Measurements from ENCODE around the gene ADGRD1.

Gene ADGRD1

DNA sequence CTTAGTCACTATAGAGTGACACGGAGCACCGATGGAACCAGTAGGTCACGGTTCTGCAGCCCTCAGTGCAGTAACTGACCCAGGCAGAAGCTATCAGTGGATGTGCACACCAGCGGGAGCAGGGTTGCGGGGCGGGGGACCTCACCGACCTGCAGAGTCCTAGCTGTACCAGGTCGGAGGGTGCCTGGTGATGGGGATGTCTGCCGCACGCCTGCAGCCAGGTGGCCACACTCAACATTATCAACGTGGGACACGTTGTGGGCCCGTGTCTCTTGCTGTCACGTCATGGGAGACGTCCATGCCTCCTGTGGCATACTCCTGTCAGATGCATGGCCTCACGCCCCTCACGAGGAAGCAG lies 55.2 kb downstream of the ADGRD1 start:
- no peak for DNase-seq

DNA sequence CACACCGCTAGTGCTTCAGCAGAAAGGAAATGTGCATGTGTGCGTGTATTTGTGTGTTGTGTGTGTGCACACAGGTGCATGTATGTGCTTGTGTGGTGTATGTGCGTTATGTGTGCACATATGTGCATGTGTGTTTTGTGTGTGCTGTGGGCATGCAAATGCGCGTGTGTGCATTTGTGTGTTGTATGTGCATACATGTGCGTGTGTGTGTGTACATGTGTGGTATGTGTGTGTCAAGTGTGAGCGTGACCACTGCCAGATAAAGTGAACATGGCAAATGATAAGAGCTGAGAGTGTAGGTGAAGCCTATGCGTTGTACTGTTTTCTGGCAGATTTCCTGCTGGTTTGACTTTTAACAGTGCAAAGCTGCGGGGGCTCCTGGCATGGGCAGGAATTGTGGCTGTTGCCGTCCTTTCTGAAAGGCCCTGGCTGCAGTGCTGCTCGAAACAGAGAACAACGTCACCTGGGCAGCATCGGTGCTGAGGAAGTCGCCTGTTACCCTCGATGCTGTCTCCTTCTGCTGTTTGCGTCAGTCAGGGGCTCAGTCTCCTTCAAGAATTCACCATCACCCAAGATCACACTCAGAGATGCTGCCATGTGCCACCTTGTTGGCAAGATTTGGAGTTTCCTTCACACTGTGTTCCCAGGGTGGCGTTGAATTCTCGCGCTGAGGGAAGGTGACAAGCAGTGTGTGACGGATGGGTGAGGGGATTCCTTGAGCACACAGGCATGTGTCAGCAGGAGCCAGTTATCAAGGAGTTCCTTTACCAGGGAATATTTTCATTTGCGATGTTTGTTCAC lies 56.1 kb downstream of the ADGRD1 start:
- DNase-seq: no peak

DNA sequence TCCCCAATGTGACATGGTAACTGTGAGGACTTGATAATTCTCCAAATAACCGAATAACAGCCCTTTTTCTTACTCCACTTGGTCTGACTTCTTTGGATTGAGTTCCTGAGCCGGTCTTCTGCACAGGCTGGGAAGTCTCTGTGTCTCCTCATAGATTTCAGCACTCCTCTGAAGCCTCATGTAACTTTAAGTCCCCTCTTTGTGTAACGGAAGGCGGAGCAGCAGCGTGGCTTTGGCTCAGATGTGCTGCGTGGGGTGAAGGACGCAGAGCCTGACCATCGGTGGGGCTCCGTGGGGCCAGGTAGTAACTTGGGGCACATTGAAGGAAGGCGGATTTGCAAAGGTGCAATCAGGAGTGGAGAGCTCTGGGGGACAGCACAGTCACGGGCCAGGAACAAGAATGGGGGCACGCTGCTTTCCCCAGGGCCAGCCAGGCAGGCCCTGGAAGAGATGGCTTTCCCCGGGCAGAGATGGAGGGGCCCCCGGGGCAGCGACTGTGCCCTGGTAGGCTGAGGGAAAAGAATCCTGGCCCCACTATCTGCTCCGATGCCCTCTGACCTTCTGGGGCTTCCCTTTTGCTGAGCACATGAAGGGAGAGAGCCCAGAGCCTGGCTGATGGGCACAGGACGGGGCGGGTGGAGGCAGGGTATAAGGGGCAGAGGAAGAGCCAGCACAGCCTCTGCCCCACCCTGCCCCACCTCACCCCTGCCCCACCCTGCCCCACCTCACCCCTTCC lies 56.9 kb downstream of the ADGRD1 start:
- no peak for DNase-seq

DNA sequence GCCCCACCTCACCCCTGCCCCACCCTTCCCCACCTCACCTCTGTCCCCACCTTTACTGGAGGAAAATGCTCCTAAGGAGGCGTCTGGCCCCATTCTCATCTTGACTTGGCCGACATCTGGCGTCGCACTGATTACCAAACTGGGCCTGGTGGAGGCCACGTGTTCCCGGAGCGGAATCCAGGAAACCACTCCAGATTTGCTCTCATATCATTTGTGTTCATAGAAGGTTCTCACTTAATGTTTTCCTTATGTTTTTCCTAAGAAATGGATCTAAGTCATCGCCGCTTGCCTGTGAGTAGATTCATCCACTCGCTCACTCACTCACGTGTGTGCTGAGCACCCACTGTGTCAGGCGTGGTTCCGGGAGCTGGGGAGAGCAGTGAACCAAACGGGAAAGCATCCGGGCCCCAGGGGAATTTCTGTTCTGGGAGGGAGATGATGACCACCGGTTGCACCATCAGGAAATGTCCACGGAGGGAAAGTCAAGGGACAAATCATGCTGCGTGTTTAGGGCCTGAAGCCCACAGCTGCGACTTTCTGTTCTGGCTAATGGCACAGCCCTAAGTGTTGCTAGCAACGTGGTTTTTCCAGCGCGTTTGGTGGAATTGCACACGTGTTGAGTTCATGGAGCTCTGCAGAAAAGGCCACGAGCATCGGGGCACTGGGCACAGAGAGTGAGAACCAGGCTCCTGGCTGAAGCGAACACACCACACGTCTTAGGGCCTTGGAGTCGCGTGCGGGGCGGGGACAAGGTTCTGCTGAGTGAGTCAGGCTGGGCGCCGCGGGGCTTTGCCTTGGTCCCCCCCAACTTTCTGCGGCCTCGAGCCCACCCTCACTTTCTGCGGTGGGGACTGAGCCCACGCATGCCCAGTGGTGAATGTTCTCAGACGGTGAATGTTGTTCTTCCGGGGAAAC lies 57.7 kb downstream of the ADGRD1 start:
- DNase-seq: no peak

DNA sequence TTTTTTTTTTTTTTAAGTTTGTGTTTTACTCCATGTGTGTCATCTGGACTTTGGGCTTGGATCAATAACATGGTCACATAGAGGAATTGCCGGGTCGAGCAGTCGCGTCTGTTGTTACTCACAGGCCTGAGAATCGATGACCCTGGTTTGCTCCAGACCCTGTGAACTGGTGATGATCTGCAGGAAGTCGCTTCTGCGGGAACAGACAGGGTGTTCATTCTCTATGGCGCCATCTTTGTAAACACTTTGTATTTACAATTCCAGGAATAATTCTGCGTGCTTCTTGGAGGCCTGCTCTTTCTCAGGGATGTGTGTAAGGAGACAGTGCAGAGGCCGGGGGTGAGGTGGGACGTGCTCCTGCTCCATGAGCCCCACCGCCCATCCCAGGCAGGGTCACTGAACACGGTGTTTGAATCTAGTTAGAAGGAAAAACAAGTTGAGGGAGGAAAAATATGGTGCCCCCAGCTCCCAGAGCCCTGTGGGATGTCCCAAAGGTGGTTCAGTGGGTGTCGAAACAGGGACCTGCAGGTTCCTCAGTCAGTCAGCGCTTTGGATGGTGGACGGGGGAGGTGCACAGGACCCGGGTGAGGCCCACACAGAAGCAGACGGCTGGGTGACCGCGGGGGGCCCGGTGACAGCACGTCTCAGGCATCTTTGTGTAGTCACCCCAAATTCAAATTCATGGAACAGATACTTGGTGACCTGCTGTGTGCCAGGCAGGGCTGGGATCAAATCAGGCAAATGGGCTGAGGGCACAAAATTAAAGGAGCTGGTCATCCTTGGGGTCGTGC lies 58.8 kb downstream of the ADGRD1 start:
- no peak for DNase-seq

DNA sequence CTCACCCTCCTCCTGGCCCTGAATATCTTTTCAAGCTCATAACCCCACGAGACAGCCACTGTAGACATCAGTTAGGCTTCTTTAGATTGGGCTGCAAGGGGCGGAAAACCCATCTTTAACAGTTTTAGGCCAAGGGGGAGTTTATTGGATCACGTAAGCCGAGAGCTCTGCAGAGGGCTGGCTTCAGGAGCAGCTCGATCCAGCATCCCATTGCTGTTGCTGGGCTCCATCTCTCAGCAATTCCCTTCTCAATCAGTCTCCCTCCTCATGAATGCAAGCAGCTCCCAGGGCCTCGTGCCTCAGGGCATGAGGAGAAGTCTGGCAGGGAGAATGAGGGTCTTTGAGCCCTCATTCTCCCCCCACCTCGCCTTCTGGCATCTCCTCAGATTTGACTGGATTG lies 59.4 kb downstream of the ADGRD1 start:
- no peak for DNase-seq

DNA sequence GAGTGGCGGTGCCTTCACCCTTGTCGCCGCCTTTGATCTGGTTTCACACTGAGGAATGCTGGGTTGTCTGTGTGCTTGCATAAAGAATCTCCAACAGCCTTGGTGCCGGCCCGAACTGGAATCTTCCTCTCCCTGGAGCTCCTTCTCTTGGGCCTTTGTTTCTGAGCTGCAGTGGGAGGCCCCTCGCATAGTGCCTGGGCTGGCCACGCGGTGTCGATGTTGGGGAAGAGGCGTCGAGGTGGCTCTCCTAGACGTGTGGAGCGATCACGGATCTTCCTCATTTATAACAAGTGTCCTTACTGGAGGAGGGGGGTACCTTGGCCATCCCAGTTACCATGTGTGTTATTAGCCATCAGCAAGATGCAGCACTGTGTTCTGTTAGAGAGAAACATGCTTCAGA lies 60.6 kb downstream of the ADGRD1 start:
- no peak for DNase-seq

DNA sequence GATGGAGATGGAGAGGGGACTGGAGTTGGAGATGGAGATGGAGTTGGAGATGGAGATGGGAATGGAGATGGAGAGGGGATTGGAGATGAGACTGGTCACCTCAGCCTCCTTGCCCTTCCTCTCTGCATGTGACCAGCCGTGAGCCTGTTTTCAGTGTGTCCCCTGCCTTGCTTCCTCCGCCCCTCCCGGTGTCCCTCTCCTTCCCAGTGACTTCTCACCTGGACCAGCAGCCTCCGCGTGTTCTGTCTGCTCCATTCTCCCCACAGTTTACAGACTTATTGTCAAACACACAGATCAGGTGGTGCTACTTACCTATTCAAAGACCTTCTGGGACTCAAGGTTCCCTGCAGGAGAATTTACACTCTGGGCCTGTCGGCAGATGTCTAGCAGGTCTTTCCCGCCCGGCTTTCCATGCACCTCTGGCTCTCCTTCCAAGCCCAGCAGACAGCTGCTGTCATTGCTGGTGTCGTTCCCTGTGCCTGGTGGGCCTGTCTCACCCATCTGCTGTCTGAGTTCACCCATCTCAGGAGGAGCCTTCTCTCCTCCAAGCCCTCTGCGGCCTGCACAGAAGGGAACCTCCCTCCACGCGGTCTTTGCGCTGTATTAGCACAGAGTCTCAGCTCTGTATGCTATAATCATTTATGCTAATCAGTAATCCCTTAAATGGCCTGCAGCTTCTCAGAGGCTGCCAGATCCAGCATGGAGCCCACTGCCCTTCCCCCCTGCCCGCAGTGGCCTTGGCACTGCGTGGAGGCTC lies 62.1 kb downstream of the ADGRD1 start:
- no peak for DNase-seq

DNA sequence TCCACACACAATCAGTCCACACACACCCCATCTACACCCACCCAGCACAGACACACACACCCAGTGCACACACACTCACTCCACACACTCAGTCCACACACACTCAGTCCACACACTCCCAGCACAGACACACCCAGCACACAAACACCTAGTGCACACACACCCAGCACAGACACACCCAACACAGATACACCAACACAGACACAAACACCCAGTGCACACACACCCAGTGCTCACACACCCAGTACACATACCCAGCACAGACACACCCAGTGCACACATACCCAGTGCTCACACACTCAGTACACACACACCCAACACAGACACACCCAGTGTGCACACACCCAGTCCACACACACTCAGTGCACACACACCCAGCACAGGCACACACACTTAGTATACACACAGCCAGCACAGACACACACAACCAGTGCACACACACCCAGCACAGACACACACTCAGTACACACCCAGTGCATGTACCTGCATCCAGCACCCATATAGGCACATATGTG lies 63.8 kb downstream of the ADGRD1 start:
- no peak for DNase-seq

DNA sequence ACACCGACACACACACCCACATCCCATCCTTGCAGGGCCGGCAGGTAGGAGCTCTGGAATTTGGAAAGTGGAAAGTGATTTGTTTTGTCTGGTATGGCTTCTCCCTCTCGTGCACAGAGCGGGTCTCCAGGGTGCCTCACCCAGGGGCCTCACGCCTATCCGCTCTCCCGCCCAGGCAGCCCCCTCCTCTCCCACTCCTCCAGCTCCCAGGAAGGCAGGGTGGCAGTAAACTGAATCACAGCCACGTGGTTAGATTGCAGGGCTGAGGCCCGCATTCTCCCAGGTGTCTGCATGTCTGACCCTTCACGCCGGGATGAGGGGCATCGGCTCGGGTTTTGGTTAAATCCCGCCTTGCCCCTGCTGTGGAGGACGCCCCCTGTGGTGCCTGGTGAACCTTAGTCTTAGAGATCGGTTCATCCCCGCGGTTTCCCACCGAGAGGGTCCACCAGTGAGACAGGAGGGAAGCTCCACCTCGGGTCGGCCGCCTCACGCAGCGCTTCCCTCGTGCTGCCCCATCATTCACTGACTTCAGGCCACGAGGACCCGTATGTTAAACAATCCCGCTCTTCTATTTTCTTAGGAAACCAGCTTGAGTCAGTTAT lies 64.4 kb downstream of the ADGRD1 start:
- DNase-seq: no peak

DNA sequence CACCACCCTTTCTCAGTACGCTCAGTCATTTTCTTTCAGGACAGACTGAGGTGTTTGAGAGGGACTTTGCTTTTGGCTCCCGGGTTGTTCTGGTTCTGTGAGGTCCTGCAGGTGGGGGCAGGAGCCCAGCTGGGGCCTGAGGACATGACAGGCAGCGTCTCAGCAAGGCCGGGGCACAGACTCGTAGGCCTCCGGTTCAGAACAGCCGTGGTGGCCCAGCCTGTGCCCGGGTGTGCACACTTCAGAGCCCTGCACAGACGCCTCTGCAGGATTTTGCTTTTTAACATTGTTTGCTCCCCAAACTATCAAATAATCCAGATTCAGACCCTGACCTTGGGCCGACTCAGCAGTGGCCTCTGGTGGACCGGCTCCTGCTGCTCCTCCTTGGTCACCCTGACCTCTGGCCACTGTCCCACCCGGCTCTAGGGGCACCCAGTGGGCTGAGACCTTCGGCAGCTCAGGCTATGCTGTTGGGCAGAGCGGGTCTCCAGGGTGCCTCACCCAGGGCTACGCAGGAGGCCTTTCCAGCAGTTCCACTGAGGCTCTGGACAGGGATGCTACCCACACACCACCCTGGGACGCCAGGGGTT lies 65.2 kb downstream of the ADGRD1 start:
- no peak for DNase-seq

DNA sequence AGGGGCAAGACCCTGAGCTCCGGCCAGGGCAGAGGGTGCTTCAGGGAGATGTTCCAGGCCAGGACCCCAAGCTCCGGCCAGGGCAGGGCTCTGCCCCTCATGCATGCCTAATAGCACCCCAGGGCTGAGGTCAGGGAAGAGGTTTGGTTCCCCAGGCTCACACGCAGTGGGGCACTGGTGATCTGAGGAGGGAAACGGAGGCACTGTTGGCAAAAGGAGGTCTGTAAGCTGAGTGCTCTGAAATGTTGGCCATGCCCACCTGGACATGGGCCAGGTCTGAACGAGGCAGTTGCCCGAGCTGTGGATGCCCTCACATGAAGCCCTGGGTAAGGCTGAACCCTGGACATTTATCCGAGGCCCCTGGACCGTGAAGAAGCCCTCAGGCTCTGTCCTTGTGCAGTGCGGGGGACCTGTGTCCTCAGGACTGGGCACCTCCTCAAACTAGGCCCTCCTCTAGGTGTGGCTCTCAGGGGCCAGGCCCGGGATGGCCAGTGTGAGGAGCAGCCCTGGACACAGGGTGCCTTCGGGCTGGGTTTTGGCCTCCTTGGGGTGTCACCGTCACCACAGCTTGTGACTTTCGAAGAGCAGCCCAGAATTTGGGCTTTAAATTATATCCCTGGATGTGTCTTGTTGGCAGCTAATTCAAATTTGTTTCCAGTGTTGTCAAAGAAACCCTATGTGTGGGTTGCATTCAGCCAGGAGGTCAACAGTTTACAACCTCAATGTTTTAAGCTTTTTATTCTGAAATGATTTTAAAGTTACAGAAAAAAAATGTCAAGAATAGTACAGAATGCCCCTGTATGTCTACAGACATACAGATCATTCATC lies 66.8 kb downstream of the ADGRD1 start:
- DNase-seq: no peak

DNA sequence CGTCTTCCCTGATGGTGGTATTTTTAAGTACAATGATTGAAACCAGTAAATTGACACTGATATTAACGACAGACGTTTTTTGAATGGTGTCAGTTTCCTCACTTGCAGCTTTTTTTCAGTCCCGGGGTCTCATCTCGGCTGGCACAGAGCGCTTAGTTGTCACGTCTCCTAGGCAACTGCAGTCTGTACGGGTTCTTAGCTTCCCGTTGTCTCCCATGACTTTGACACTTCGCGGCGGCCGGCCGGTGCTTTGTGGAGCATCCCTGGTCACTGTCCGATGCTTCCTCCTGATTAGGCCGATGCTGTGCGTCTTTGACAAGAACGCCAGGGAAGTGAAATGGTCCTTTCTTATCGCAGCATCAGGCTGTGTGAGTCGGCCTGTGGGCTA lies 67.4 kb downstream of the ADGRD1 start:
- DNase-seq: no peak

DNA sequence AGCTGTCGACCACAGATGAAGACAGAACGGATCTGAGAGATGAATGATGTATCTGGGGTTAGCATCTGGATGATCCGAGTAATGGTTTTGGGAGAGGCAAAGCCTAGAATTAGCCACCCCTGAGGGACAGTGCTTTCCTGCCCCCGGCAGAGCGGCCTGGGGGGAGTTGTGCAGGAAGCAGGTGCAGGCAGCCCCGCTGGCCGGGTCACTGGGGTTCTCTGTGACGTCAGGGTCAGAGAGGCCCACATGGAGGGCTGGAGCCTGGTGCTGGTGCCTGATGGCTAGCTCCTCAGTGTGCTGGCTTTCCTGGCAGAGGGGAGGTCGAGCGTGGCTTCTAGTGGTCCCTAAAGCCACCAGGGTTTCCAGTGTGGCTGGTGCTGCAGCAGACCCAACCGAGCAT lies 70.3 kb downstream of the ADGRD1 start:
- DNase-seq: no peak

DNA sequence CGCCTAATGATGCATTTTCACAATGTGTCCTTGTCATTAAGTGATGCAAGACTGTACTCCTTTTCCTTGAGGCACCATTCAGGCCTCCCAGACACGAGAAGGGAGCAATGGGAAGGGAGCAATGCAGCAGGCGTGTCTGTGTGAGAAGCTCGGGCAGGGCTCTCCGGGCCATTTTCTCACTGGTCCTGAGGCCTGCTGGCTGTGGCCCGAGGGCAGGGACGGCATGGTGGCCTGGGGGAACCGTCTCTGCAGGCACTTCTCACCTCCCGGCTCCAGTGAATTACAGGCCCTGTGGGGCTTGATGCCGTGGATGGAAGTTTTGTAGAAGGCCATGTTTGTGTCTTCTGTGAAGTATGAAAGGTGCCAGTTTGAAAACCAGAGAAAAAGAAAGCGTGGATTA lies 71.0 kb downstream of the ADGRD1 start:
- DNase-seq: no peak

DNA sequence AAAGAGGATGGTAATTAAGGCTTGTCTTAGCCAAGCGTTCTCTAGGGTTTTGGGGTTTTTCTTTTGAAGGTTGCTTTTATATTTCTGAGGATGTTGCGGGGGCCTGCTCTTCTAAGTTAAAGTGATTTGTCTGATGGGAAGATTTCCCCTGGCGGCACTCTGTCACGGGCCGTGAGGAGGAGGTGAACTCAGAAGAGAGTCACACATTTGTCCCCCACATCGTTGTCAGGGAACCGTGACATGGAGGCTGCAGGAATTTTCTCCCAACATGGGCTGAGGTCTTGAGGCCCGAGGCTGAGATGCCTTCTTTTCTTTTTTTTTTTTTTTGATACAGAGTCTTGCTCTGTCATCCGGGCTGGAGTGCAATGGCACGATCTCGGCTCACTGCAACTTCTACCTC lies 71.5 kb downstream of the ADGRD1 start:
- DNase-seq: no peak

DNA sequence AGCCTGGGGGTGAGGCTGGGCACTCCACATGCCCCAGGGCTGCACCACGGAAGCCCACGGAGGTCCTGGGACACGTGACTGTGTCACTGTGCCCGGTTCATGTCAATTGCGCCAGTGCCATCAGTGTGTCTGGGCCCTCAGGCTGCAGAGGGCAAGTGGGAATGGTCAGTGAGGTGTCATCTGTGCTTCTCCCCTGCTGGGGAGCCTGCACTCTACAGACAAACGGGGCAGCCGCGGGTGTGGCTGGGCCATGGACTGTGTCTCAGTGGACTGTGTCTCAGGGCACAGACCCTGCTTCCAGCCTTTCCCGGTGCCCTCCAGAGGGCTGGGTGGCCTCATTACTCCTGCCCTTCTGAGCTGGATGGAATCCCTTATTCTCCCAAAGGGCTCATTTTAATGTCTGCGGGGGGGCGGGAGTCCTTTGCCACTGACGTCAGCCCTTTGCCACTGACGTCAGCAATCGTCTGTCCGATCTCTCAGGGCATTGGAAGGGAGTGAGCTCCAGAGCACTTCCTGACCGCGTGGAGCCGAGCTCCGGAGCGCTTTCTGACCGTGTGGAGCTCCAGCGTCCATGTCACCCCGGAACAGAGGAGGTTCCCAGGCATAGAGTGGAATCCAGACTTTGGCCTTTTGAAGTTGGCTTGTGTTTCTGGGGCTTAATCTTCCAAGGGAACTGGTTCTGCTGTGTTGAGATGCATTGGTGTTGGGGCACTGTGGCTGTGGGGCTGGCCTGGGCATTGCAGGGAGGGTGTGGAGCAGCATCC lies 72.4 kb downstream of the ADGRD1 start:
- no peak for DNase-seq

DNA sequence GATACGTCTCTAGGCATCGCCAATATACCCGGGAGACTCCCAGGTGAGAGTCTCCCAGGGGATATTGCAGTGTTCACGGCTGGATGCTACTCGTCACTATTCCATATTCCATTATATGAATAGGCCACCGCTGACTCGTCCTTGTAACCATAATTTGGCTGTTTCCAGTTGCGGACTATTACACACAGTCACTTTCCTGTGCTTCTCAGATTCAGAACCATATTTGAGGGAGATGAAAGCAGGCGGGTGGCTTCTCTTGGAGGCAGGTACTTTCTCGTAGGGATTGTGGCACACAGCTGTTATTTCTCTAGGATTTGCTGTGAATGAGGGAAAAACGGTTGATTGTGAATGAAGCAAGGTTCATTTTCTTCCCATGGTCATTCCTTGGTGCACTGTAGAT lies 73.0 kb downstream of the ADGRD1 start:
- DNase-seq: no peak

DNA sequence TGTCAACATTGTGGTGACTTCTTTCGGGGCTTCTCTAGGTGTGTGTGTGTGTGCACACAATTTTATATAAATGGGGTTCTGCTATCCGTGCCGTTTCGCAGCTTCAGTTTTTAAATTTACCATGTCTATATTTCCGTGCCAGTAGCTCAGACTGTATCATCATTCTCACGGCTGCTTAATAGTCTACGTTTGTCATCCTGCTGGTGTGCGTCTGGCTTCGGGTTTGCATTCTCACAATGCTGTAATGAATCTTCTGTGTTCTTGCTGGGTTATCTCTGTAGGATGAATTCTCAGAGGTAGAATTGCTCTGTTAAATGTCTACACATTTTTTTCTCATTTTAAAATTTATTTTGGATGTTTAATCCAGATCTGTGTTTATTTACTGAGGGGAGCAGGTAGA lies 73.6 kb downstream of the ADGRD1 start:
- DNase-seq: no peak
